Measurements from ENCODE around the gene AADACL4.
"Not testable (repeated sequence)": the region's sequence is repeated elsewhere in the genome, so short reads cannot be mapped to it uniquely, and the experiment has no call there.

AADACL4 gene

DNA sequence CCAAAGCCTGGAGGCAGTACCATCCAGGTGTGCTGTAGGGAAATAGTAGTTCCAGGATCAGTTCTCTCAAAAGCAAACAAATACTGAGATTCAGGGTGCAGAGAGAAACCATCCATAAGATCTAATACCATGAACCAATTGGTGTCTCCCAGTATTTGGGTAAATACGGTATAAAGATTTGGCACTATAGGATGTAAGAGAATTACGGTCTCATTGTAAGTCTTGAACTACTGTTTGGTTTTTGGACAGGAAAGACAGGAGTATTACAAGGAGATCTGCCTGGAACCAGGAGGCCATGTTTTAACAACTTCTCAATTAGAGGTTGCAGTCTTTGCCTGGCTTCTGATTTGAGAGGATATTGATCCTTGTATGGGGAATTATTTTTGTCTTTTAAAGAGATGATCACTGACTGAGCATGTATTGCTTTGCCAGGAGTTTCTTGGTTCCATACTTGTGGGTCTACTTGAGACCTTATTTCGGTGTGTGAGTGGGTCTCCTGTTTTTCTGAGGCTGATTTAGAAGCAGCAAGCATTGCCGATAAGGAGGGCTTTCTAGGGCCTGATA, 10.2 kb downstream of the AADACL4 start:
- Histone ChIP-seq H3K9ac (ENCODE audit: low read length) (no peak overlapping the region), H3K27ac (ENCODE audit: low read length) (no peak overlapping the region), H3K4me2 (ENCODE audit: low read length) (no peak overlapping the region), H3K4me1 (ENCODE audit: low read length) (peaks cover 3% of the 10 kb centered on the region; the same call in 1 of the 2 replicates), H3K36me3 (replicated peaks; ENCODE audit: low read depth, low read length) (no peaks in the 10 kb centered on the region), H4K20me1 (ENCODE audit: insufficient read depth, low read length) (no peaks in the 10 kb centered on the region), H3K4me3 (ENCODE audit: low read length) (no peak overlapping the region), H2AFZ (ENCODE audit: low read depth, low read length) (no peak overlapping the region), H3K79me2 (ENCODE audit: low read length) (no peaks in the 10 kb centered on the region), H3K27me3 (ENCODE audit: low read depth, low read length) (no peaks in the 10 kb centered on the region), H3K9me3 (ENCODE audit: insufficient read depth, low read length) (no peaks in the 10 kb centered on the region)
- no peak for TF ChIP-seq EZH2phosphoT487 (IDR thresholded peaks at IDR 0.05; ENCODE audit: low read depth)
- TF ChIP-seq CTCF (IDR thresholded peaks at IDR 0.05; ENCODE audit: low read depth, low read length), result no peak

DNA sequence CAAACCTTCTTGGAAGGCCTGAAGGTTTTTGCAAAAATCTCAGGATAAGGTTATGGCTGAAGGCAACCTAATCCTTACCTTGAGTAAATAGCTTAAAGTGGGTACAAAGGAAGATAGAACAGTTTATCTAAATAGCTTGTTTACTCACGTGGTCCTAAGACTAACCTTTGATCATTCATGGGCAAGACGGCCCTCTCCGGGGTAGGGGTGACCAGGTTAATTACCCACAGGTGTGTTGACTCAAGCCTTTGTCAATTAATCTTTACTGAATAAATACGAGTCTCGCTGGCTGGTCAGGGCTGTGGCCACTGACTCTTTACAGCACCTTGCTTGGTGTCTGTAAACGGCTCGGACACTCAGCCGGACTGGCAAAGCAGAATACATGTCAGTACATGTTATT, 10.8 kb downstream of the AADACL4 start:
- Histone ChIP-seq H3K36me3 (replicated peaks; ENCODE audit: low read depth, low read length) (no peaks in the 10 kb centered on the region), H4K20me1 (ENCODE audit: insufficient read depth, low read length) (no peaks in the 10 kb centered on the region), H2AFZ (ENCODE audit: low read depth, low read length) (no peak overlapping the region), H3K9me3 (ENCODE audit: insufficient read depth, low read length) (no peaks in the 10 kb centered on the region), H3K4me2 (ENCODE audit: low read length) (no peak overlapping the region), H3K4me1 (ENCODE audit: low read length) (peaks cover 3% of the 10 kb centered on the region; the same call in 1 of the 2 replicates), H3K9ac (ENCODE audit: low read length) (no peak overlapping the region), H3K27ac (ENCODE audit: low read length) (no peak overlapping the region), H3K27me3 (ENCODE audit: low read depth, low read length) (no peaks in the 10 kb centered on the region), H3K79me2 (ENCODE audit: low read length) (no peaks in the 10 kb centered on the region), H3K4me3 (ENCODE audit: low read length) (no peak overlapping the region)
- TF ChIP-seq CTCF (IDR thresholded peaks at IDR 0.05; ENCODE audit: low read depth, low read length), result no peak
- TF ChIP-seq EZH2phosphoT487 (IDR thresholded peaks at IDR 0.05; ENCODE audit: low read depth), result no peak

DNA sequence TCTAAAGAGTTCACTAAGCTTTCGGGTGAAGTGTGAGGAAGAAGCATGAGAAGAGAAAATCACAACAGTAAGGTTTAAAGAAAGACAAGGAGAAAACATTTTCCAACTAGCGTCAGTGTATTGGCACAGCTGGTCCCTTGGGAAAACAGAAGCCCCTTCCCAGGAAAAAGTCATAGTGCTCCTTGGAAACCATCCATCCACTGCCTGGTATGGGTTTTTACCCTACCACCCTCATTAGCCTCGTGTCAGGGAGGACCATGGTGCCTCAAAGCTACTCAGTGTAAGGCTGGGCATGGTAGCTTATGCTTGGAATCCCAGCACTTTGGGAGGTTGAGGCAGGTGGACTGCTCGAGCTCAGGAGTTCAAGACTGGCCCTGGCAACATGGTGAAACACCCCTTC, 12.7 kb downstream of the AADACL4 start:
- no peak overlapping the region for H3K9ac ChIP-seq (ENCODE audit: low read length)
- TF ChIP-seq CTCF (IDR thresholded peaks at IDR 0.05; ENCODE audit: low read depth, low read length) (no peak), EZH2phosphoT487 (IDR thresholded peaks at IDR 0.05; ENCODE audit: low read depth) (no peak)
- no peak overlapping the region for H3K4me2 ChIP-seq (ENCODE audit: low read length)
- H3K79me2 ChIP-seq (ENCODE audit: low read length), result no peaks in the 10 kb centered on the region
- no peak overlapping the region for H3K27ac ChIP-seq (ENCODE audit: low read length)
- H3K9me3 ChIP-seq (ENCODE audit: insufficient read depth, low read length), result no peaks in the 10 kb centered on the region
- no peak overlapping the region for H3K4me3 ChIP-seq (ENCODE audit: low read length)
- peaks cover 3% of the 10 kb centered on the region; the same call in 1 of the 2 replicates for H3K4me1 ChIP-seq (ENCODE audit: low read length)
- H4K20me1 ChIP-seq (ENCODE audit: insufficient read depth, low read length), result no peaks in the 10 kb centered on the region
- no peak overlapping the region for H2AFZ ChIP-seq (ENCODE audit: low read depth, low read length)
- no peaks in the 10 kb centered on the region for H3K27me3 ChIP-seq (ENCODE audit: low read depth, low read length)
- no peaks in the 10 kb centered on the region for H3K36me3 ChIP-seq (replicated peaks; ENCODE audit: low read depth, low read length)

DNA sequence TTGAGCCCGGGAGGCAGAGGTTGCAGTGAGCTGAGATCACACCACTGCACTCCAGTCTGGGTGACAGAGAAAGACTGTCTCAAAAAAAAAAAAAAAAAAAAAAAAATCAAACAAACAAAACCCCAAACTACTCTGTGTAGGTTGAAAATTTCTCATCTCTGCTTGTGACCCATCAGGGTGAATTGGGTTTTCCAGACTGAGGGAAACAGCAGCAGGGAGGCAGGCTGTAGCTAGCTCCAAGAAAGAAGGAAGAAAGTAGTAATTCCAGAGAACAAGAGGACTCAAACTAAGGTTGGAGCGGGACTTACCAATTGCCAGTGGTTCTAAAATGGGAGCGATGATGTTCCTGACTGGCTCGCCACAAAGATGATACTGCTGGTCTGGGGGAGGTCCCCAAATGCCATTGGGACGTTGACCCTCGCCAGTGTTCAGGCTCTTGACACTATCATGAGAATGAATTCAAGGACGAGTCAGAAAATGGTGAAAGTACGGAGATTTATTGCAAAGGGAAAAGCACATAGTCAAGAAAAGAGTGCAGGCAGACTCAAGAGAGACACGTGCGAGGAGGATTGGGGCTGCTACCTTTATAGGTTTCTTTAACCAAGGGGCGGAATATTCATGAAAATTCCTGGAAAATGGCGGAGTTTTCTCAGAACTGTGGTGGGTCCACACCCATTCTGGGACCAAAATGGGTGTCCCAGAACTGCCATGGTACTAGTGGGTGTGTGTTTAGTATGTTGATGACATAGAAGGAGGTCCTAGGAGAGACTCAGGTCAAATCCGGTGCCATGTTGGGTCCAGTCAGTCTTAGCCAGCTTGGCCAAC, 13.4 kb downstream of the AADACL4 start:
- no peak for TF ChIP-seq CTCF (IDR thresholded peaks at IDR 0.05; ENCODE audit: low read depth, low read length)
- no peak for TF ChIP-seq EZH2phosphoT487 (IDR thresholded peaks at IDR 0.05; ENCODE audit: low read depth)
- Histone ChIP-seq H4K20me1 (ENCODE audit: insufficient read depth, low read length) (no peaks in the 10 kb centered on the region), H3K4me2 (ENCODE audit: low read length) (no peak overlapping the region), H3K27me3 (ENCODE audit: low read depth, low read length) (no peaks in the 10 kb centered on the region), H3K27ac (ENCODE audit: low read length) (no peak overlapping the region), H3K4me3 (ENCODE audit: low read length) (no peak overlapping the region), H3K79me2 (ENCODE audit: low read length) (no peaks in the 10 kb centered on the region), H2AFZ (ENCODE audit: low read depth, low read length) (no peak overlapping the region), H3K36me3 (replicated peaks; ENCODE audit: low read depth, low read length) (no peaks in the 10 kb centered on the region), H3K9ac (ENCODE audit: low read length) (no peak overlapping the region), H3K4me1 (ENCODE audit: low read length) (peaks cover 3% of the 10 kb centered on the region; the same call in 1 of the 2 replicates), H3K9me3 (ENCODE audit: insufficient read depth, low read length) (no peaks in the 10 kb centered on the region)

DNA sequence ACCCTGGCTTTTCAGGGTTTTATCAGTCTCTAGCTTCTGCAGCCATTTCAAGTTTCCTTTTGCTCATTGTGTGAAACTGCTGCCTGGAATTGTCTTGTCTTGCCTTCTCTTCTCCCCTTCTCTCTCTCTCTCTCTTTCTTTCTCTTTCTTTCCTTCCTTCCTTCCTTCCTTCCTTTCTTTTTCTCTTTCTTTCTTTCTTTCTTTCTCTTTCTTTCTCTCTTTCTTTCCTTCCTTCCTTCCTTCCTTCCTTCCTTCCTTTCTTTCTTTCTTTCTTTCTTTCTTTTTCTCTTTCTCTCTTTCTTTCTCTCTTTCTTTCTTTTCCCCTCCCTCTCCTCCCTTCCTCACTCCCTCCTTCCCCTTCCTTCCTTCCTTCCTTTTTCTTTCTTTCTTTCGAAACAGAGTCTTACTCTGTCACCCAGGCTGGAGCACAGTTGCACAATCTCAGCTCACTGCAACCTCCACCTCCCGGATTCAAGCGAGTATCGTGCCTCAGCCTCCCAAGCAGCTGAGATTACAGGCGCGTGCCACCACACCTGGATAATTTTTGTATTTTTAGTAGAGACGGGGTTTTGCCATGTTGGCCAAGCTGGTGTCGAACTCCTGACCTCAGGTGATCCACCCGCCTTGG, 14.1 kb downstream of the AADACL4 start:
- H3K9me3 ChIP-seq (ENCODE audit: insufficient read depth, low read length); H3K4me2 ChIP-seq (ENCODE audit: low read length); H3K4me3 ChIP-seq (ENCODE audit: low read length); H3K4me1 ChIP-seq (ENCODE audit: low read length); H3K36me3 ChIP-seq (replicated peaks; ENCODE audit: low read depth, low read length); H3K27me3 ChIP-seq (ENCODE audit: low read depth, low read length); H3K79me2 ChIP-seq (ENCODE audit: low read length); H4K20me1 ChIP-seq (ENCODE audit: insufficient read depth, low read length); H3K9ac ChIP-seq (ENCODE audit: low read length); H2AFZ ChIP-seq (ENCODE audit: low read depth, low read length); H3K27ac ChIP-seq (ENCODE audit: low read length): not testable (repeated sequence)

All from OCI-LY3 (cell line).